ENCODE data around the gene APOA1. TPM values are rescaled to one million over a fixed set of nuclear protein-coding genes. Genes with fewer than 3 reads are reported as not detected.
A peak's percentile ranks its signal among the peaks of the same experiment; 100 is the strongest.

APOA1 gene
- total and polyA plus RNA-seq, 8 donors, result 0.87 to 73.6 (median 16.7) TPM; not detected in 2

- no peak for DNase-seq
- intact Hi-C loops (cut with DNase I; ENCODE audit: low total_unique reads), result no loop called here
- H3K9me3 ChIP-seq, result no peaks in the 10 kb centered on the region
Measured at GRCh38 chr11:116857316-116857715, 19.9 kb upstream of the APOA1 start.

GRCh38 chr11:116856423-116856822 is 19.0 kb upstream of the APOA1 start:
- Histone ChIP-seq H3K4me3 (no peak overlapping the region), H3K9me3 (no peaks in the 10 kb centered on the region), H3K4me1 (peaks cover 28 to 47% (median 30%) of the 10 kb centered on the region in 4 donors), H3K27ac (no peak overlapping the region), H3K27me3 (no peaks in the 10 kb centered on the region), H3K36me3 (peaks cover 36 to 69% (median 58%) of the 10 kb centered on the region in 4 donors)
- intact Hi-C loops (cut with DNase I; ENCODE audit: low total_unique reads), result no loop called here
- WGBS, 5 donors, result 76 to 96% (median 86%) methylated on average over 5 of the region's 5 CpGs
- no peak for TF ChIP-seq CTCF (IDR thresholded peaks at IDR 0.05)
- no peak for TF ChIP-seq EP300 (IDR thresholded peaks at IDR 0.05)
- TF ChIP-seq POLR2A (IDR thresholded peaks at IDR 0.05), result no peak
- no peak for TF ChIP-seq POLR2AphosphoS5 (IDR thresholded peaks at IDR 0.05)
- DNase-seq, result no peak

More at GRCh38 chr11:116857316-116857715, 19.9 kb upstream of the APOA1 start:
- Histone ChIP-seq H3K27ac (peak overlapping the region in 1 of 5 donors; percentile 9), H3K4me3 (no peak overlapping the region), H3K4me1 (peaks cover 19 to 38% (median 22%) of the 10 kb centered on the region in 4 donors), H3K27me3 (no peaks in the 10 kb centered on the region), H3K36me3 (peaks cover 45 to 73% (median 67%) of the 10 kb centered on the region in 4 donors)
- 79 to 86% (median 84%) methylated on average over 2 of the region's 2 CpGs for WGBS, 5 donors
- no peak for TF ChIP-seq CTCF (IDR thresholded peaks at IDR 0.05)
- TF ChIP-seq POLR2AphosphoS5 (IDR thresholded peaks at IDR 0.05), result no peak
- no peak for TF ChIP-seq POLR2A (IDR thresholded peaks at IDR 0.05)
- TF ChIP-seq EP300 (IDR thresholded peaks at IDR 0.05), result no peak

GRCh38 chr11:116855413-116855812 is 18.0 kb upstream of the APOA1 start:
- TF ChIP-seq EP300 (IDR thresholded peaks at IDR 0.05) (no peak), POLR2A (IDR thresholded peaks at IDR 0.05) (no peak), POLR2AphosphoS5 (IDR thresholded peaks at IDR 0.05) (no peak), CTCF (IDR thresholded peaks at IDR 0.05) (no peak)
- peaks cover 28 to 54% (median 33%) of the 10 kb centered on the region in 4 donors for H3K4me1 ChIP-seq
- DNase-seq, result no peak
- H3K36me3 ChIP-seq, result peaks cover 26 to 59% (median 48%) of the 10 kb centered on the region in 4 donors
- intact Hi-C loops (cut with DNase I; ENCODE audit: low total_unique reads), result no loop called here
- 84 to 96% (median 90%) methylated on average over 7 of the region's 7 CpGs for WGBS, 5 donors
- no peak overlapping the region for H3K4me3 ChIP-seq
- no peak overlapping the region for H3K27ac ChIP-seq
- H3K9me3 ChIP-seq, result no peaks in the 10 kb centered on the region
- no peaks in the 10 kb centered on the region for H3K27me3 ChIP-seq

GRCh38 chr11:116853461-116854073 is 16.1 kb upstream of the APOA1 start:
- TF ChIP-seq POLR2A (IDR thresholded peaks at IDR 0.05), result no peak
- peak in 2 of 3 donors; percentile 25 to 41 for TF ChIP-seq POLR2AphosphoS5 (IDR thresholded peaks at IDR 0.05)
- intact Hi-C loops (cut with DNase I; ENCODE audit: low total_unique reads), result no loop called here
- peak; percentile 53 to 71 for DNase-seq
- Histone ChIP-seq H3K27ac (peak overlapping the region; percentile 37 to 73 (median 63)), H3K4me3 (no peak overlapping the region), H3K36me3 (peaks cover 15 to 52% (median 43%) of the 10 kb centered on the region in 4 donors), H3K27me3 (no peaks in the 10 kb centered on the region), H3K4me1 (peaks cover 28 to 54% (median 33%) of the 10 kb centered on the region in 4 donors), H3K9me3 (no peaks in the 10 kb centered on the region)
- 34 to 64% (median 50%) methylated on average over 6 of the region's 6 CpGs for WGBS, 5 donors
